Measurements from ENCODE around the gene SIPA1L2.

Gene SIPA1L2

DNA sequence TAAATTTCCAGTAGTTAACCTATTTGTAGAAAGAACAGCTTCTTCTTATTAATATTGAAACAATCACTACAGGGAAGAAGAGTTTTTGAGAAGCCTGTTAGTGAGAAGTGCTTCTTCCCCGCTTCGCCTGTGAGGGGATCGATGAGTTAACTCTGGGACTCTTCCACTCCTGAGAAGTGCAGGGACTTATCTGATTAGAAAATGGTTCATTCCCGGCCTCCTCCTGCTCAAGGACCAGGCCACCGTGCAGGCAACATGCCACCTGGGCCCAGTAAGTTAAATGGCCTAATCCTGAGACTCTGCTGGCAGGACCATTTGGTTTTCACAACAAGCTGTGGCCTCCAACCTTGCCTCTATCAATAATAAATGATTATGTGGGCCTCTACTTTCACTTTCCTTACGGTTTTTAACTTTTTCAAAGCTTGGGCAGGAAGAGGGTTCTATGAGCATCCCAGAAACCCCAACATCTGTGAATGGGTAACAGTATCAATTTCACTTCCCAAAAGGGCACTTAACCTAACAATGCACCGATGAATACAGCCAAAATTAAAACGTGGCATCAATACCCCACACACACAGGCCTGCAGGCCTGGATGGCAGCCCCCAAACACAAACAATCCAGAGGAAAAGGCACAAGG, 33.1 kb downstream of the SIPA1L2 start:
- H3K27ac ChIP-seq: peak overlapping the region in 2 of 21 experiments; percentile 48 to 53
- no peak overlapping the region for H3K4me3 ChIP-seq

DNA sequence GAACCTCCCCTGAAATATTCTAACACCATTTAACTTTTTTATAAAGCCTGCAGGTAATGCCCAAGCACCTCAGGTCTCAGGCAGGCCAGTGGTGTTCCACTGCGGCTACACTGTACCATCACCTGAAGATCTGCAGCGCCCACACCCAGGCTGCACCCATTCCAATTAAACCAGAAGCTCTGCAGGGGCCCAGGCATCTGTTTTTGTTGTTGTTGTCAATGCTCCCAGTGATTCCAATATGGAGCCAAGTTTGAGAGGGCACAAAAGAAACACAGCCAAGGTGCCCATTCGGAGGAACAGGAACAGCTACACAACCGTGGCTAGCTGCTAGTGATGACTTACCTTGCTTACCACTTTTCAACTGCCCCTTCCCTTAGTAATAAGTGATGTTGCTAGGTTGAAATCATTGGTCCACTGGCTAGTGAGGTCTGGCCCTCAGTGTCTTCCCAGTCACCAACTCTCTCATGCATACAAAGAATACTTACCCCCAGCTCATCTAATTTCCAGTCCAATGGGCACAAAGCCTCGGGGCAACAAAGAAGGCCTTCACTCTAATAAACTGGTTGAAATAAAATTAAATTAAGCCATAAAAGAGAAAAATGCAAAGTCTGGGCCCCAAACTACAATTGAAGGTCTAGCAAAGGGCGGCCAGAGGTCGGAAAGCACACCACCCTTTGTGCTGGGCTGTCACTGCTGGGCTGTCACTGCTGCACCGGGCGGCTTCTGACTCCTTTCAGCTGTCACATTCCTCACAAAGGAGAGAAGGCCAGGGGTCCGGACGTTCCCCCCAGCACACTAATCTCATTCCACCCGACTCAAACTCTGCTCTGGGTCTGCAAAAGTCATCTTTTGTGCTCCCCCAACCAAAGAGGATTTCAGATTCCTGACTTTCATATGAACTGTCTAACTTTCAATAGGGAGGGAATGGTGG, 34.9 kb downstream of the SIPA1L2 start:
- H3K4me3 ChIP-seq: no peak overlapping the region
- H3K27ac ChIP-seq: peak overlapping the region in 2 of 21 experiments; percentile 2 to 33

DNA sequence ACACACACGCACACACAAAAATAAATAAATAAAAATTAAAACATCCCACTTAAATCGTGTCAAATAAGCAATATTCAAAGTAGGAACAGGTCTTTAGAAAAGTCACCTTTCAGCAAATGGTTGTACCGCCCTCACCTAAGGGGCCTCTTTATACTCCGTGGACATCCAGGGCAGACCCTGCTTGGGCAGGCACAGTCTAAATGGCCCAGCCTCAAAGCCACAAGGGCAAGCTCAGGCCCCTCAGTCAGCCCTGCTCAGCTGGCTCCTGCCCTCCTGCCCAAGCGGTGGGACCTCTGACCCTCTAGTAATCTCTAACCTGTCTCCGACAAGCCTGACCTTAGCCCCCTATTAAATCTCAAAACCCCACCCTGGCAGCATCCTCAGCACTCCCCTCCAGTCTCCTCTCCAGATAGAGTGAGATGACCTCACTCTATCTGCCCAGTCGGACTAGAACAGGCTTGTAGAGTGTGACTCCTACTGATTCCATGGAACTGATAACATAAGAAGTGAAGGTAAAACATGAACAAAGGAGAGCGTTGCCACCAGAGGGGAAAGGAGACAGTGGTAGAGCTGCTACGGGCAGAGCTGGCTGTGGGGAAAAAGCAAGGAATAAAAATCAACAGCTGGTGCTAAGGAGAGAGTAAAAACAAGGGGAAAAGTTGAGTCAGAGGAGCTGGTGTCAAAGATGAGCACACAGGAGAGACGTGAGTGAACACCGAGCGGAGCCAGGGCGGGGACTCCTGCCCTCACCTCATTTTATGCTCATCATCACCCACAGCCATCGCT, 36.0 kb downstream of the SIPA1L2 start:
- peak overlapping the region in 4 of 21 experiments; percentile 8 to 33 (median 22) for H3K27ac ChIP-seq
- no peak overlapping the region for H3K4me3 ChIP-seq

DNA sequence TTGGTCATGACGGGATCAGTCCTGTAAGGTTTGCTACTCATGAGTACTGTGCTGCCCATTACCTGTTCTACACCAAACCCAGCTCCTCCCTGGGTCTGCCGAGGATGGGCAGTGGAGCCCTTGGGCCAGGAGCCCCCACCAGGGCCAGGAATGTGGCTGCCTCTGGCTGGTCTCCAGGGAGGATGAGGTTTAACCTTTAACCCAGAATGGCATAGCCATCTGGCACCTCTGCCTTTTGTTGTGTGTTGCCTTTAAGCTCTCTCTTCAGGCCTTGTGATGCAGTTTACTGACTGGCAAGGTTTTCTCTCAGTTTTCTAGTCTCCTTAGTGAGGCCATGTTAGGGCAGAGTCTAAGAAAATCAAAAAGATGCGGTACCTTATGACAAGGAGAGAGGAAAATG, 38.6 kb downstream of the SIPA1L2 start:
- Histone ChIP-seq H3K4me3 (no peak overlapping the region), H3K27ac (peak overlapping the region in 15 of 21 experiments; percentile 2 to 78 (median 51))

DNA sequence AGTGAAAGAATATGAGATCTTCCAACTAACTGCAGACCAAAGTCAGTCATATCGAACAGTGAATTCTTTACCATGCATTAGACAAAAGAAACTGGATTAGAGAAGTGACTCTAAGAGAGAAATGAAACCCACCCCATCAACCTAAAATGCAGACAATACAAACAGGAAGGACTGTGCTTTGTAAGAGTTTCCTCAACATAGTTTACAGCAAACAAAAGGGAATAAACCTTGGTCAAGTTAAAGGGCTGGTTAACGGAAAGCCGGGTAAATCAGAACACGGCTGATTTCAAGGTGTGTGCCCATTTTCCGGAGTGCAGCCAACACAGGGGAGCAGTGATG, 39.2 kb downstream of the SIPA1L2 start:
- Histone ChIP-seq H3K4me3 (no peak overlapping the region), H3K27ac (peak overlapping the region in 11 of 21 experiments; percentile 2 to 78 (median 54))

DNA sequence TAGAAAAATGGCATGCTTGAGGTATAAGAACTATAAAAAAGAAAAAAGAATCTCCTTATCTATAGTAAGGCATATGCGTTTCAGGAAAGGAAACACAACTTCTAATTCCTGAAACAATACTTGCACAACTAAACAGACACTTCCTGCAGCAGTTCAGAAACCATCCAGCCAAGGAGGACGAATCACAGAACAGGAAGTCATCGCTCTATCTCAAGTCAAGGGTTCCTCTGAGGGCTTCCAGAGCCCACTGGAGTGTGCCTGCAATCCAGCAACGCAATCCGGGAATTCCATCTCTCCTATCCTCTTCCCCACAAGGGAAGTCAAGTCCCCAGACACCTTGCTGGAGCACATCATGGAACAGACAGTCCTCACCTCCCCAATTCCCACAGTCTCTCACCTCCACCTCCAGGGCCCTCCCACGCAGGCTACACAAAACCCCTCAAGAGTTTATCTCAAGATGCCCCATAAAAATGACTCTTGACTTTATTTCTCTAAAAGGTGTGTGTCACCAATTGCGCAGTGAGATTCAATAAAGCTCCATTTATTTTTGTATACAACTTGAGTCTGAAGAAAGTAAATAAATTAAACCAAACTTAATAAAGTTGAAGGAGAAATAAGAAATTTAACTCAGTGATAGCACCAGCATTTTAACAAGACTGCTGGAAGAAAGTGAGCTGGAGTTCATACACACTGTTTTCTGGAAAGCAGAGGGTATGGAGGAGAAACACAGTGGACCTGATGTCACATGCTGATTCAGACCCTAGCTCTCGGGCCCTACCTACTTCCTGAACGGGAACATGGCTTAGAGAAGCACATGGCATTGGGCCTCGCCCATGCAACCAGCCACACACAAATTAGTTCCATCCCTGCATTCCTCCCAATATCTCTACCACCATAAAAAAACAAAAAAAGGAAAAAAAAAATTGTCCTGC, 39.9 kb downstream of the SIPA1L2 start:
- H3K27ac ChIP-seq: peak overlapping the region in 12 of 21 experiments; percentile 2 to 78 (median 53)

DNA sequence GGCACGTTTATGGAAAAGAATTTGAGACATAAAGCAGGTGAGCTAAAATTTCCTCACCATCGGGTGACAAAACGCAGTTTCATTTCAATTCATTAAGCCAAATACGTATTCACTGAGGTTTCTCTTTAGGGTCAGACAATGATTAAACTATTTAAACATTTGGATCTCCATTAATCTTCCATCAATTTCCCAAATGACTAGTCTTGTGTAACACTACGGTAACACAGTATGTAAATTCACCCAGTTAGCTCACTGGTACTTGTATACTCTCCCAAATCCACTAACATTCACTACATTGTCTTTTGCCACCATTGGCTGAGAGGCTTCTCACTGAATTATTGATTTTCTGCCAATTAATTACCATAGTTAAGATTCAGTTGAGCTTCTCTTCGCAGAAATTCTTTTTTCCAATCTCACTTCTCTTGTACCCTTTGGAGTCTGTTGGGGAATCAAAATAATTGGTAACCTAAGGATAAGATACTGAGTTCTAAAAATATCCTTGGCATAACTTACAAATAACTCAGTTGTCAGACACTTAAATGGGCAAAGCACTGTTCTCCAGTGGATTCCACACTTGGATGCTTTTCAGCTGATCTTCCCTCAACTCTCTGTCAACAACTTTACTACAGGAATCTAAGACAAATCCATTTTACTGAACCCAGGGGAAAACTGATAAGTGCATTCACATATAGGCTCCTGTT, 40.7 kb downstream of the SIPA1L2 start:
- no peak overlapping the region for H3K4me3 ChIP-seq
- H3K27ac ChIP-seq: peak overlapping the region in 8 of 21 experiments; percentile 7 to 78 (median 54)

More for the DNA sequence above, 39.9 kb downstream of the SIPA1L2 start:
- no peak overlapping the region for H3K4me3 ChIP-seq

DNA sequence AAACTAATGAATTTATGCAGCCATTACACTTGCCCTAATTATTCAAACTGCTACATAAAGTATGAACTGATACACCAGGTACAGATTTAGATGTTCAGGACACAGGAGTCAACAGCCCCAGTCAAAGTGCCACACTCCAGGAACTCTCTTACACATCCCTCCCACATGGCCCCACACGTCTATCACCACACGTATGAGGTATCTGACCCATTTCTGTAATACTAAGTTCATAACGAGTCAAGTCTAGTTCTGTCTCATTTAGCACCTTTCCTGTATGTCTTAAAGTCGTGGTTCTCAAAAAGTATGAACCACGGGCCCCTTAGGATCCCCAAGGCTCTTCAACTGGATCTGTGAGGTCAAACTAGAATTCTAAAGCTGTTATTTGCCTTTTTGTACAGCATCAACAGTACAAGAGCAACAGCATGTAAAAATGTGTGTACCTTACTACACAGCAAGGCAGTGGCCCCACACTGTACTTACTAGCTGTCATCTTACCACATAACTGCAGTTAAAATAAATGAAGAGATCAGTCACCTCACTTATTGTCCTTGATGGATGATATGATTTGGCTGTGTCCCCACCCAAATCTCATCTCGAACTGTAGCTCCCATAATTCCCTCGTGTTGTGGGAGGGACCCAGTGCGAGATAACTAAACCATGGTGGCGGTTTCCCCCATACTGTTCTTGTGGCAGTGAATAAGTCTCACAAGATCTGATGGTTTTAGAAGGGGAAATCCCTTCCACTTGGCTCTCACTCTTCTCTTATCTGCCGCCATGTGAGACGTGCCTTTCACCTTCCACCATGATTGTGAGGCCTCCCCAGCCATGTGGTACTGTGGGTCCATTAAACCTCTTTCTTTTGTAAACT, 42.6 kb downstream of the SIPA1L2 start:
- Histone ChIP-seq H3K27ac (no peak overlapping the region), H3K4me3 (no peak overlapping the region)

DNA sequence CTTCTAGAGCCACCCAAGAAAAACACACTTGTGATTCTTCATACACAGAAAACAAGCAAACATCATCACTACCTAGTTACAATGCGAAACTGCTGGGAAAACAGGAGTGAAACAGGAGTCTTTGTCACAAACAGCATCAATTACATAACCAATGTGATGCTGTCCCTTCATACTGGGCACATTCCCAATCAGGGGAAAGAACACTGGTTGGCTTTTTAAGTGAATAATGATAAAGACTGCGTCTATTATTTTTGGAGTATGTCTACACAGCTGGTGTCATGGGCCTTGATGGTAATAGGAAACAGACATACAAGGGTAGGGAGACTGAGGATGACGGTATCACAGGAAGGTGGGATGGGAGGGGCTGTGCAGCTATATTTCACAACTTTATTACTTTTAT, 43.3 kb downstream of the SIPA1L2 start:
- H3K27ac ChIP-seq: no peak overlapping the region
- H3K4me3 ChIP-seq: no peak overlapping the region

DNA sequence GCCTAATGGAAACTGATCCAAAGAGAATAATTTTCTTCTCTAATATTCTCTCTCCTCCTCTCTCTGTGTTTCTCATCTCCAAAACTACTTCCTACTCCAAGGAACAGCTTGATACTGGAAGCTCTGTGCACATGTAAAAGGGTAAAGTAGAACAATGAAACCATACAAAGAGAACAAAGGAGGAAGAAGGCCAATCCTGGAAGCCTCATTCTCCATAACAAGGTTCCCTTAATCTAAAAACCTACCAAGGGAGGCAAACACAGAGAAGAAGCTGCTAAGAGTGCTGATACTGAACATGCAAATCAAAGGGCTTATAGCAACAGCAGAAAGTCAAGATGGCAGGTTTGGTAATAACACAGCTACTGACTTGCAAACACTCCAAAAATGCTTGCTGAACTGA, 44.4 kb downstream of the SIPA1L2 start:
- H3K4me3 ChIP-seq: no peak overlapping the region
- peak overlapping the region in 1 of 21 experiments; percentile 39 for H3K27ac ChIP-seq

DNA sequence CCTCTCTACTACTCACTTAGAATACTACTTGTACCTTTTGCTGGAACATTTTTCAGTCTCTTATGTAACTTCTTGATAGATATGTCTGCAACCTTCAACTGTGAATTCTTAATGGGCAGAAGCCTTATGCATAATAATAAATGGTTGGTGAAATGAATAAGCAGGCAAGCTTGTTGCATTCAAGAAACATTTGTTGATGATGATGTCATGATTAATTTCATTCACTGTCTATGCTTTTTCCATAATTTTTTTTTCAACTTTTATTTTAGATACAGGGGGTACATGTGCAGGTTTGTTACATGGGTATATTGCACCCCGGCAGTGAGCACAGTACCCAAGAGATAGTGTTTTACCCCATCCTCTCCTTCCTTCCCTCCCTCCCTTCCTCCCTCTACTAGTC, 48.0 kb downstream of the SIPA1L2 start:
- no peak overlapping the region for H3K27ac ChIP-seq

More for the DNA sequence above, 48.0 kb downstream of the SIPA1L2 start:
- no peak overlapping the region for H3K4me3 ChIP-seq
